ENCODE measurements around the gene CALN1. TPM values are rescaled to one million over a fixed set of nuclear protein-coding genes. Genes with fewer than 3 reads are reported as not detected.

Gene CALN1
- total and polyA plus RNA-seq, 2 of the 8 experiments (the other 6 are each of a cell fraction or from before 2014, with no cell fraction given), result 6.4 to 15.2 TPM

- CTCF ChIA-PET (ENCODE audit: partially characterized antibody), result interaction anchor here (0.7 to 5.5 kb wide), 24 partner anchors 9 to 465 kb away, joined by 3 to 50 read pairs (median 6); no protein-coding TSS in a partner anchor
- peak overlapping the region; percentile 79 for H4K91ac ChIP-seq (replicated peaks; ENCODE audit: insufficient read length, low read length)
- H2BK12ac ChIP-seq (ENCODE audit: low read depth, low read length), result peak overlapping the region; percentile 94
- H2BK15ac ChIP-seq (ENCODE audit: low read length), result peak overlapping the region; percentile 72; the same call in 1 of the 2 replicates
- H2AFZ ChIP-seq (ENCODE audit: low read length), result peak overlapping the region; percentile 74; the same call in 1 of the 2 replicates
- peaks cover 6% of the 10 kb centered on the region; the same call in 1 of the 2 replicates for H3K79me1 ChIP-seq (ENCODE audit: low read depth, low read length)
- H2BK20ac ChIP-seq (ENCODE audit: low read length), result no peak overlapping the region
- no peak overlapping the region for H3K23ac ChIP-seq (ENCODE audit: insufficient read length)
- FAIRE-seq (no peak), DNase-seq (ENCODE audit: low read depth in 1 of 2, low spot score in 2 of 2) (peak in 1 of 2 experiments; percentile 79)
- no peak overlapping the region for H3K14ac ChIP-seq (ENCODE audit: insufficient read length)
- peak overlapping the region; percentile 72; the same call in 1 of the 2 replicates for H2BK5ac ChIP-seq (ENCODE audit: low read depth, low read length)
- no peak overlapping the region for H2AK5ac ChIP-seq (ENCODE audit: low read depth, low read length)
- peaks cover 4 to 17% (median 13%) of the 10 kb centered on the region in 4 experiments for H3K4me1 ChIP-seq (replicated peaks in 1 of 4; ENCODE audit: control insufficient read depth in 3 of 4, insufficient read depth in 4 of 4, low read length in 3 of 4)
- peaks cover 0 to 42% of the 10 kb centered on the region in 2 experiments; a peak in 2 of 4 replicates for H3K79me2 ChIP-seq (ENCODE audit: control insufficient read depth in 1 of 2, insufficient read depth in 2 of 2, low read length in 2 of 2)
- no peak overlapping the region for H3K4ac ChIP-seq (replicated peaks; ENCODE audit: insufficient read length, low read depth, low read length)
- peaks cover 4 to 7% of the 10 kb centered on the region in 2 experiments; a peak in 3 of 4 replicates for H3K9me3 ChIP-seq (ENCODE audit: insufficient read depth in 2 of 2, low read depth in 1 of 2, low read length in 1 of 2)
- peaks cover 0 to 3% of the 10 kb centered on the region in 2 experiments for H4K20me1 ChIP-seq (replicated peaks in 1 of 2; ENCODE audit: control insufficient read depth in 1 of 2, insufficient read depth in 2 of 2, low read length in 2 of 2)
- peaks cover 0 to 19% (median 9%) of the 10 kb centered on the region in 4 experiments; a peak in 6 of 7 replicates for H3K27me3 ChIP-seq (replicated peaks in 1 of 4; ENCODE audit: control insufficient read depth in 3 of 4, extremely low read depth in 1 of 4, insufficient read depth in 3 of 4, low read length in 3 of 4)
- no peak overlapping the region for H2BK120ac ChIP-seq (replicated peaks; ENCODE audit: low read depth, low read length)
- POLR2A ChIA-PET (ENCODE audit: partially characterized antibody), result interaction anchor here (0.7 to 1.5 kb wide), 15 partner anchors 8 to 153 kb away, joined by 3 to 4 read pairs (median 3); no protein-coding TSS in a partner anchor
- H3K27ac ChIP-seq (ENCODE audit: low read depth, low read length), result no peak overlapping the region
- no peak overlapping the region for H4K5ac ChIP-seq (ENCODE audit: insufficient read length, low read depth, low read length)
- 2% methylated on average over 48 of the region's 62 CpGs; no CpG with 5 or more reads in 1 of the 2 experiments for WGBS, 2 experiments (ENCODE audit: extremely low coverage in 1 of 2, insufficient coverage in 1 of 2, insufficient read length in 1 of 2, insufficient replicate concordance in 2 of 2, low coverage in 1 of 2, low lambda C conversion rate in 2 of 2, missing lambda C conversion rate in 1 of 2)
- peak overlapping the region; percentile 65 to 90 for H3K4me2 ChIP-seq (ENCODE audit: insufficient read depth in 1 of 2, low read depth in 2 of 2, low read length in 2 of 2)
- H3K23me2 ChIP-seq (ENCODE audit: low read depth, low read length), result peaks cover 23% of the 10 kb centered on the region; the same call in 1 of the 2 replicates
- peak overlapping the region; percentile 99 for H3K18ac ChIP-seq (ENCODE audit: extremely low read depth, low read length)
- peaks cover 0 to 2% (median 0%) of the 10 kb centered on the region in 4 experiments; a peak in 1 of 8 replicates for H3K36me3 ChIP-seq (ENCODE audit: control insufficient read depth in 2 of 4, insufficient read depth in 4 of 4, low read length in 3 of 4)
- peak overlapping the region; percentile 76 for H4K8ac ChIP-seq (ENCODE audit: extremely low read depth, insufficient read depth, low read length)
- H3K56ac ChIP-seq (replicated peaks; ENCODE audit: insufficient read length, low read depth, low read length), result peak overlapping the region; percentile 9
- peak overlapping the region; percentile 24 to 65 (median 63); a peak in 6 of 7 replicates for H3K9ac ChIP-seq (replicated peaks in 1 of 4; ENCODE audit: extremely low read depth in 1 of 4, low read depth in 3 of 4, low read length in 3 of 4)
- H3K4me3 ChIP-seq (ENCODE audit: extremely low read depth in 1 of 4, insufficient read depth in 2 of 4, low read depth in 3 of 4, low read length in 4 of 4), result peak overlapping the region; percentile 62 to 98 (median 70)
- TF ChIP-seq CHD1 (IDR thresholded peaks at IDR 0.05; ENCODE audit: low read depth, low read length), result no peak
- TF ChIP-seq MAX (IDR thresholded peaks at IDR 0.05), result peak; percentile 98
- no peak for TF ChIP-seq GTF2F1 (IDR thresholded peaks at IDR 0.05; ENCODE audit: borderline replicate concordance, low read depth, low read length)
- no peak for TF ChIP-seq SP2 (IDR thresholded peaks at IDR 0.05; ENCODE audit: low read length)
- peak in 1 of 2 experiments; percentile 66; a peak in 2 of 3 replicates for TF ChIP-seq POLR2A (IDR thresholded peaks at IDR 0.05; ENCODE audit: control extremely low read depth in 1 of 2, low read depth in 2 of 2, low read length in 2 of 2)
- TF ChIP-seq ATF3 (IDR thresholded peaks at IDR 0.05; ENCODE audit: insufficient read depth, low read depth, low read length), result no peak
- no peak for TF ChIP-seq ZNF274 (IDR thresholded peaks at IDR 0.05; ENCODE audit: borderline replicate concordance, extremely low read depth, low read length)
- TF ChIP-seq YY1 (IDR thresholded peaks at IDR 0.05; ENCODE audit: low read depth, low read length), result no peak
- TF ChIP-seq TAF1 (IDR thresholded peaks at IDR 0.05; ENCODE audit: low read depth, low read length), result 0 out of 2 replicates have a peak, but pooled peaks have one; percentile 33
- no peak for TF ChIP-seq KDM1A (IDR thresholded peaks at IDR 0.05; ENCODE audit: borderline replicate concordance, low read length)
Measured at GRCh38 chr7:72335561-72336381, 76.4 kb downstream of the CALN1 start.

All from H1 (cell line).